HG02885 (cell line): Measurements from ENCODE around the gene RHOC.

Source experiments
- ATAC-seq: cut with Tn5 transposase; IDR thresholded peaks from one replicate; pipeline ENCODE4 v1.9.1; 2021; ENCODE audit warnings: mild to moderate bottlenecking; ENCODE audit not compliant: unreplicated experiment, poor library complexity

The RHOC gene

GRCh38 chr1:112703706-112704105 lies 3.2 kb downstream of the RHOC start:
- no peak for ATAC-seq

- ATAC-seq: no peak
Measured at GRCh38 chr1:112702420-112703261, 4.3 kb downstream of the RHOC start.

GRCh38 chr1:112702067-112702395 lies 4.9 kb downstream of the RHOC start:
- no peak for ATAC-seq

- no peak for ATAC-seq
Measured at GRCh38 chr1:112701227-112702066, 5.5 kb downstream of the RHOC start.

- ATAC-seq: peak; percentile 54
Measured at GRCh38 chr1:112700290-112701226, 6.4 kb downstream of the RHOC start.

GRCh38 chr1:112699425-112700144 lies 7.3 kb downstream of the RHOC start:
- ATAC-seq: no peak

GRCh38 chr1:112698366-112699310 lies 8.3 kb downstream of the RHOC start:
- ATAC-seq: no peak

GRCh38 chr1:112697781-112698201 lies 9.1 kb downstream of the RHOC start:
- no peak for ATAC-seq

- ATAC-seq: no peak
Measured at GRCh38 chr1:112696578-112697314, 10.2 kb downstream of the RHOC start.

- no peak for ATAC-seq
Measured at GRCh38 chr1:112695276-112695675, 11.7 kb downstream of the RHOC start.

GRCh38 chr1:112694363-112694929 lies 12.5 kb downstream of the RHOC start:
- no peak for ATAC-seq

GRCh38 chr1:112693821-112694220 lies 13.1 kb downstream of the RHOC start:
- no peak for ATAC-seq

GRCh38 chr1:112692681-112693080 lies 14.2 kb downstream of the RHOC start:
- no peak for ATAC-seq

- ATAC-seq: no peak
Measured at GRCh38 chr1:112689842-112690237, 17.1 kb downstream of the RHOC start.

- ATAC-seq: no peak
Measured at GRCh38 chr1:112689196-112689841, 17.6 kb downstream of the RHOC start.

- no peak for ATAC-seq
Measured at GRCh38 chr1:112688781-112689193, 18.1 kb downstream of the RHOC start.

- ATAC-seq: no peak
Measured at GRCh38 chr1:112687785-112688496, 19.0 kb downstream of the RHOC start.
